MCF 10A (cell line): Measurements from ENCODE around the gene CXorf66. TPM values are rescaled to one million over a fixed set of nuclear protein-coding genes. Genes with fewer than 3 reads are reported as not detected.

ENCODE experiments used
- BruUV-seq: library from RNA; stranded (reverse); fragments of 400-500 nt; replicated peaks from 2 replicates; lab custom pipeline; 2021; lab: Mats Ljungman, UMichigan
- CTCF ChIA-PET: fragments of 300-600 bp; sonication (Branson Sonifier 250); formaldehyde crosslinking; extraction: SDS; loops from one replicate; lab custom pipeline; 2021; ENCODE audit warnings: antibody characterized with exemption, inconsistent platforms; lab: Yijun Ruan, JAX
- POLR2A ChIA-PET: fragments of 300-600, 350-650 bp; sonication (Branson Sonifier 250); formaldehyde crosslinking; extraction: SDS; loops from one replicate; lab custom pipeline; 2020; ENCODE audit warnings: antibody characterized with exemption, inconsistent platforms; lab: Yijun Ruan, JAX
- DNase-seq: peaks from one replicate; pipeline ENCODE4 v3.0.0-alpha.2; 2018; ENCODE audit not compliant: unreplicated experiment
- H3K27ac Mint-ChIP-seq: one replicate; pipeline ENCODE4 v1.8.0; 2022; ENCODE audit warnings: mild to moderate bottlenecking, low read depth, mixed read lengths; ENCODE audit not compliant: unreplicated experiment
- H3K27me3 Mint-ChIP-seq: one replicate; pipeline ENCODE4 v1.8.0; 2022; ENCODE audit warnings: mixed read lengths; ENCODE audit not compliant: insufficient read depth, unreplicated experiment
- H3K36me3 Mint-ChIP-seq: one replicate; pipeline ENCODE4 v1.8.0; 2022; ENCODE audit warnings: mild to moderate bottlenecking, moderate library complexity, mixed read lengths; ENCODE audit not compliant: insufficient read depth, unreplicated experiment
- H3K4me1 Mint-ChIP-seq: one replicate; pipeline ENCODE4 v1.8.0; 2022; ENCODE audit warnings: mixed read lengths; ENCODE audit not compliant: insufficient read depth, unreplicated experiment
- H3K4me3 Mint-ChIP-seq: one replicate; pipeline ENCODE4 v1.8.0; 2022; ENCODE audit warnings: mild to moderate bottlenecking, moderate library complexity, mixed read lengths; ENCODE audit not compliant: unreplicated experiment
- H3K9me3 Mint-ChIP-seq: one replicate; pipeline ENCODE4 v1.8.0; 2022; ENCODE audit warnings: mixed read lengths; ENCODE audit not compliant: unreplicated experiment
- CTCF ChIP-seq: fragments of 200-600 bp; IDR thresholded peaks from one replicate; pipeline ENCODE4 v1.8.0; 2022; ENCODE audit warnings: antibody characterized with exemption, mild to moderate bottlenecking; ENCODE audit not compliant: unreplicated experiment
- intact Hi-C: fragments of 100-400 bp; cut with micrococcal nuclease; formaldehyde crosslinking; loops from 2 replicates; pipeline ENCODE4 v1.14.1; 2022
- total RNA-seq: library from RNA; stranded (reverse); gene quantifications from 2 replicates; pipeline ENCODE4 v1.2.3, GENCODE V29; 2022

The CXorf66 gene
- total RNA-seq, 1 experiment from 2014 or later = not detected

- Mint-ChIP-seq H3K4me1 (peaks cover 5% of the 10 kb centered on the region), H3K27ac (no peak overlapping the region), H3K36me3 (no peaks in the 10 kb centered on the region), H3K9me3 (no peaks in the 10 kb centered on the region), H3K27me3 (no peaks in the 10 kb centered on the region), H3K4me3 (no peak overlapping the region)
- no TSS peak for BruUV-seq
- ChIA-PET CTCF (no interaction called here), POLR2A (interaction anchor here (0.9 to 1.3 kb wide), 2 partner anchors 9 to 12 kb away, joined by 3 read pairs; no protein-coding TSS in a partner anchor)
- no peak for DNase-seq
- TF ChIP-seq CTCF = no peak
- intact Hi-C loops = no loop called here
Measured at GRCh38 chrX:139945075-139945474, 20.2 kb downstream of the CXorf66 start.

GRCh38 chrX:139936259-139936658, 29.1 kb downstream of the CXorf66 start:
- no TSS peak for BruUV-seq
- POLR2A ChIA-PET = interaction anchor here (1.1 kb wide), 1 partner anchor 9 kb away, joined by 3 read pairs; no protein-coding TSS in a partner anchor
- Mint-ChIP-seq H3K36me3 (no peaks in the 10 kb centered on the region), H3K27ac (no peak overlapping the region), H3K4me3 (no peak overlapping the region), H3K9me3 (no peaks in the 10 kb centered on the region), H3K27me3 (no peaks in the 10 kb centered on the region), H3K4me1 (no peaks in the 10 kb centered on the region)
- CTCF ChIA-PET = no interaction called here
- TF ChIP-seq CTCF = no peak
- DNase-seq = no peak
- intact Hi-C loops = no loop called here

GRCh38 chrX:139933904-139934303, 31.4 kb downstream of the CXorf66 start:
- intact Hi-C loops = loop anchor here (1.0 kb wide), 1 partner anchor 110 kb away; no protein-coding TSS in a partner anchor
- Mint-ChIP-seq H3K27ac (peak overlapping the region; percentile 90), H3K36me3 (no peaks in the 10 kb centered on the region), H3K4me3 (peak overlapping the region; percentile 76), H3K9me3 (no peaks in the 10 kb centered on the region), H3K4me1 (peaks cover 4% of the 10 kb centered on the region), H3K27me3 (no peaks in the 10 kb centered on the region)
- BruUV-seq = TSS peak; percentile 73
- ChIA-PET POLR2A (interaction anchor here (0.6 to 1.0 kb wide), 3 partner anchors 11 to 104 kb away, joined by 3 to 4 read pairs (median 4); no protein-coding TSS in a partner anchor), CTCF (interaction anchor here (0.5 to 0.6 kb wide), 2 partner anchors 150 to 482 kb away, joined by 3 to 4 read pairs; no protein-coding TSS in a partner anchor)
- no peak for TF ChIP-seq CTCF
- no peak for DNase-seq

- peak within 1 kb of the TSS; percentile 76 for H3K4me3 Mint-ChIP-seq
- peaks cover 4% of the 10 kb centered on the region for H3K4me1 Mint-ChIP-seq
- peak within 1 kb of the TSS; percentile 90 for H3K27ac Mint-ChIP-seq
- no peaks in the 10 kb centered on the region for H3K36me3 Mint-ChIP-seq
- peak; percentile 85 for DNase-seq
- no TSS peak for BruUV-seq
- H3K9me3 Mint-ChIP-seq = no peaks in the 10 kb centered on the region
- ChIA-PET CTCF (interaction anchor here (0.5 kb wide), 2 partner anchors 149 to 191 kb away, joined by 3 to 4 read pairs; no protein-coding TSS in a partner anchor), POLR2A (interaction anchor here (0.6 to 1.3 kb wide), 7 partner anchors 11 to 112 kb away, joined by 3 to 4 read pairs (median 3); no protein-coding TSS in a partner anchor)
- intact Hi-C loops = loop anchor here (1.0 kb wide), 1 partner anchor 109 kb away; no protein-coding TSS in a partner anchor
- H3K27me3 Mint-ChIP-seq = no peaks in the 10 kb centered on the region
- TF ChIP-seq CTCF = no peak
Measured at GRCh38 chrX:139932901-139933796, 32.2 kb downstream of the CXorf66 start, which contains the start of gene ATP11C. Gene ATP11C (minus strand): TSS chrX:139933053. CDS start chrX:139932042, 1,011 bp downstream.
